ENCODE data around the gene JAKMIP3. TPM values are rescaled to one million over a fixed set of nuclear protein-coding genes. Genes with fewer than 3 reads are reported as not detected.

JAKMIP3 gene
- total and polyA plus RNA-seq, 2 donors (not counting 1 experiment from before 2014, with no cell fraction given): 0.17 to 0.21 TPM

DNA sequence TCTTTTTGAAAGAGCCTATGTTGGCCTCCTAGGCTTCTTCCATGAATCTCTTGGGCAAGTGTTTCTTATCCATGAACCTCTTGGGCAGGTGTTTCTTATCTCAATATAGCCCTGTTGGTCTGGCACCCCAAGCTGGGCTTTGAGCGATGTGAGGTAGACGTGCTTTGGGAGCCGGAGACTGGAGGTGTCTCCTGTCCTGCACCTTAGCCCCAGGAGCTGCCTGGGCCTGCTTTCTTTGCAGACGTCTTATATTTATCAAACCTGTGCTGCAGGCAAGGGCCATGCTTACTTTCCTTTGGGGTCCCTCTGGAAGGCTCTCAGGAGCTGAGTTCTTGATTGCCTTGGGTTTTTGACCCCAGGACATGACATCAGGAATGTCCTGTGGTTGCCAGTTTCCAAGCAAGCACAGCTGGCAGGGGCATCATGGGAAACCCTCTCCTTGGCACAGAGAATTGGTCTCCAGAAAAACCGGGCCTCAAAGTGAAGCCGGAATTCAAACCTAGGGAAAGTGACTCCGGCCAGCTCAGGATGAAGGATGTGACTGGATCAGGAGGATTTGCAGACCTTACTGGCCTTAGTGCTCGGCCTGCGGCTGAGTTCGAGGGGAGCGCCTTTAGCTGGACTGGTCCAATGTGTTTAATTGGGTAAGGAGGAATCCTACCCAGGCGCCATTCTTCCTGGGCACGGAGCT lies 2.8 kb downstream of the JAKMIP3 start:
- Mint-ChIP-seq H3K4me1 (peaks cover 5% of the 10 kb centered on the region), H3K9me3 (ENCODE audit: insufficient read depth) (peaks cover 3% of the 10 kb centered on the region), H3K4me3 (no peak overlapping the region), H3K27ac (no peak overlapping the region), H3K27me3 (peaks cover 16% of the 10 kb centered on the region)
- no peaks in the 10 kb centered on the region for H4K20me1 ChIP-seq (ENCODE audit: control insufficient read depth, insufficient read depth, low read length, poor library complexity, severe bottlenecking)
- no peak overlapping the region for H3K9ac ChIP-seq (ENCODE audit: low read length)
- no peak for ATAC-seq (ENCODE audit: low read depth)
- WGBS (ENCODE audit: insufficient coverage): 93% methylated on average over 10 of the region's 13 CpGs
- intact Hi-C loops (cut with micrococcal nuclease): no loop called here
- H3K4me3 ChIP-seq (ENCODE audit: control extremely low read depth in 1 of 5, extremely low read depth in 1 of 5, insufficient read depth in 1 of 5, low read depth in 2 of 5, low read length in 4 of 5): no peak overlapping the region
- H3K27ac ChIP-seq (ENCODE audit: low read length in 2 of 2): no peak overlapping the region
- POLR2A ChIA-PET: no interaction called here
- no peak for DNase-seq
- H3K4me1 ChIP-seq (ENCODE audit: control insufficient read depth in 2 of 2, insufficient read depth in 2 of 2, low read length in 2 of 2): no peaks in the 10 kb centered on the region
- no peaks in the 10 kb centered on the region for H3K27me3 ChIP-seq (replicated peaks in 1 of 4; ENCODE audit: control extremely low read depth in 1 of 4, control insufficient read depth in 3 of 4, insufficient read depth in 4 of 4, low read length in 3 of 4)
- no peak for TF ChIP-seq EZH2 (IDR thresholded peaks at IDR 0.05; ENCODE audit: borderline replicate concordance, insufficient read depth, low read depth, low read length, poor library complexity, severe bottlenecking)
- TF ChIP-seq, protein P1, sequence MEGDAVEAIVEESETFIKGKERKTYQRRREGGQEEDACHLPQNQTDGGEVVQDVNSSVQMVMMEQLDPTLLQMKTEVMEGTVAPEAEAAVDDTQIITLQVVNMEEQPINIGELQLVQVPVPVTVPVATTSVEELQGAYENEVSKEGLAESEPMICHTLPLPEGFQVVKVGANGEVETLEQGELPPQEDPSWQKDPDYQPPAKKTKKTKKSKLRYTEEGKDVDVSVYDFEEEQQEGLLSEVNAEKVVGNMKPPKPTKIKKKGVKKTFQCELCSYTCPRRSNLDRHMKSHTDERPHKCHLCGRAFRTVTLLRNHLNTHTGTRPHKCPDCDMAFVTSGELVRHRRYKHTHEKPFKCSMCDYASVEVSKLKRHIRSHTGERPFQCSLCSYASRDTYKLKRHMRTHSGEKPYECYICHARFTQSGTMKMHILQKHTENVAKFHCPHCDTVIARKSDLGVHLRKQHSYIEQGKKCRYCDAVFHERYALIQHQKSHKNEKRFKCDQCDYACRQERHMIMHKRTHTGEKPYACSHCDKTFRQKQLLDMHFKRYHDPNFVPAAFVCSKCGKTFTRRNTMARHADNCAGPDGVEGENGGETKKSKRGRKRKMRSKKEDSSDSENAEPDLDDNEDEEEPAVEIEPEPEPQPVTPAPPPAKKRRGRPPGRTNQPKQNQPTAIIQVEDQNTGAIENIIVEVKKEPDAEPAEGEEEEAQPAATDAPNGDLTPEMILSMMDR (IDR thresholded peaks at IDR 0.05): no peak
- peaks cover 0 to 10% (median 0%) of the 10 kb centered on the region in 3 donors for H3K9me3 ChIP-seq (ENCODE audit: control extremely low read depth in 1 of 3, control insufficient read depth in 2 of 3, insufficient read depth in 1 of 3, low read length in 2 of 3)
- H3K4me2 ChIP-seq (replicated peaks; ENCODE audit: low read depth, low read length, poor library complexity, severe bottlenecking): no peak overlapping the region
- no peaks in the 10 kb centered on the region for H3K36me3 ChIP-seq (replicated peaks in 1 of 2; ENCODE audit: control extremely low read depth in 1 of 2, control insufficient read depth in 1 of 2, extremely low read depth in 1 of 2, insufficient read depth in 2 of 2, low read length in 1 of 2)
- H3K79me2 ChIP-seq (ENCODE audit: control insufficient read depth, insufficient read depth, low read length): no peaks in the 10 kb centered on the region
- no peak overlapping the region for H2AFZ ChIP-seq (ENCODE audit: insufficient read depth, low read depth, low read length, poor library complexity, severe bottlenecking)
- CTCF ChIA-PET: no interaction called here

DNA sequence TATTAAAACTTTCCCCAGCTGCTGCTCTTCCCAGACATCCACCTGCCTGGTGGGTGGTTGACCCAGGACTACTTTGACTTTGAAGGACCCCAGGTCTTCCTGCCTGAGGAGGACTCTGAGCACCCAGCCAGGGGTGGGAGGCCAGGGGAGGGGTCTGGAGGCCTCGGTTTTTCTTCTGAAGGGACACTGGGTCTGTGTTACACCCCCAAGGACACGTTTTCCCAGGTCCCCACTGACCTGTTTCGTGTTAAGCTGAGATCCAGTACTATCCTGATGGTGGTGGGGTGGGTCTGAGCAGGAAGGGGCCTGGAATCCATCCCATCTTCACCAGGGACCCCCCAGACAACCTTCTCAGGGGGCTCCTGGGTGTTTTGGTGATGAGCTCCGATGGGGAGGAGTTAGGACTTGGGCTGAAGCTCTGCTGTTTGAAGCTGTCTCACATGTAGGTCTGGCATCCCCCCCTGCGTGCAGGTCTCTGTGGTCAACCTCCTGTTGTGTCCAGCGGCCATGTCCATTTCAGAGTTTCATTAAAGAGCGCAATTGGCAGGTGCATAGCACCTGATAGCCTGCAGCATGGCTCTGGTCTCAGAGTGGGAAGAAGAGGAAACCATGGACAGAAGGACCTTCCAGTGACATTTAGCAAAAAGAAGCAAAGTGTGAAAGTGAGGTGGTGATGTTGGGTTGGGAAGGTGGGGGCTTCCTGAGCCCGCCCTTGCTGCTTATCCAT lies 3.5 kb downstream of the JAKMIP3 start:
- H3K27me3 Mint-ChIP-seq: peaks cover 16% of the 10 kb centered on the region
- Histone ChIP-seq H3K36me3 (replicated peaks in 1 of 2; ENCODE audit: control extremely low read depth in 1 of 2, control insufficient read depth in 1 of 2, extremely low read depth in 1 of 2, insufficient read depth in 2 of 2, low read length in 1 of 2) (no peaks in the 10 kb centered on the region), H3K79me2 (ENCODE audit: control insufficient read depth, insufficient read depth, low read length) (no peaks in the 10 kb centered on the region), H4K20me1 (ENCODE audit: control insufficient read depth, insufficient read depth, low read length, poor library complexity, severe bottlenecking) (no peaks in the 10 kb centered on the region), H3K27me3 (replicated peaks in 1 of 4; ENCODE audit: control extremely low read depth in 1 of 4, control insufficient read depth in 3 of 4, insufficient read depth in 4 of 4, low read length in 3 of 4) (no peaks in the 10 kb centered on the region), H3K9ac (ENCODE audit: low read length) (no peak overlapping the region), H3K4me3 (ENCODE audit: control extremely low read depth in 1 of 5, extremely low read depth in 1 of 5, insufficient read depth in 1 of 5, low read depth in 2 of 5, low read length in 4 of 5) (no peak overlapping the region), H3K4me1 (ENCODE audit: control insufficient read depth in 2 of 2, insufficient read depth in 2 of 2, low read length in 2 of 2) (no peaks in the 10 kb centered on the region), H3K4me2 (replicated peaks; ENCODE audit: low read depth, low read length, poor library complexity, severe bottlenecking) (no peak overlapping the region), H2AFZ (ENCODE audit: insufficient read depth, low read depth, low read length, poor library complexity, severe bottlenecking) (no peak overlapping the region), H3K9me3 (ENCODE audit: control extremely low read depth in 1 of 3, control insufficient read depth in 2 of 3, insufficient read depth in 1 of 3, low read length in 2 of 3) (peaks cover 0 to 11% (median 0%) of the 10 kb centered on the region in 3 donors), H3K27ac (ENCODE audit: low read length in 2 of 2) (no peak overlapping the region)
- ChIA-PET CTCF (no interaction called here), POLR2A (no interaction called here)
- 75% methylated on average over 7 of the region's 8 CpGs for WGBS (ENCODE audit: insufficient coverage)
- ATAC-seq (ENCODE audit: low read depth): no peak
- no peak overlapping the region for H3K27ac Mint-ChIP-seq
- H3K4me1 Mint-ChIP-seq: peaks cover 5% of the 10 kb centered on the region
- peaks cover 3% of the 10 kb centered on the region for H3K9me3 Mint-ChIP-seq (ENCODE audit: insufficient read depth)
- no peak for DNase-seq
- intact Hi-C loops (cut with micrococcal nuclease): no loop called here
- no peak overlapping the region for H3K4me3 Mint-ChIP-seq
- TF ChIP-seq, protein P1 (IDR thresholded peaks at IDR 0.05): no peak
- no peak for TF ChIP-seq EZH2 (IDR thresholded peaks at IDR 0.05; ENCODE audit: borderline replicate concordance, insufficient read depth, low read depth, low read length, poor library complexity, severe bottlenecking)
